T-helper 2 cell treated with Interferon-gamma antibody and Interleukin-4, amounts not matched to agents 5 μg/mL and 100 μg/mL, for 36 hours (primary cell): Measurements from ENCODE around the gene MAPRE3.

Experiments used
- DNase-seq: peaks from one replicate; pipeline ENCODE4 v3.0.0; 2021; ENCODE audit warnings: low spot score
- H3K27ac Mint-ChIP-seq: one replicate; pipeline ENCODE4 v1.8.0; 2021; ENCODE audit warnings: mild to moderate bottlenecking, mixed read lengths
- H3K27me3 Mint-ChIP-seq: one replicate; pipeline ENCODE4 v1.8.0; 2021; ENCODE audit warnings: low read depth, mixed read lengths
- H3K36me3 Mint-ChIP-seq: one replicate; pipeline ENCODE4 v1.8.0; 2021; ENCODE audit warnings: low read depth, mixed read lengths
- H3K4me1 Mint-ChIP-seq: one replicate; pipeline ENCODE4 v1.8.0; 2021; ENCODE audit warnings: low read depth, mixed read lengths
- H3K4me3 Mint-ChIP-seq: one replicate; pipeline ENCODE4 v1.8.0; 2022; ENCODE audit warnings: mild to moderate bottlenecking, moderate library complexity, mixed read lengths
- H3K9me3 Mint-ChIP-seq: one replicate; pipeline ENCODE4 v1.8.0; 2021; ENCODE audit warnings: mixed read lengths

The MAPRE3 gene

DNA sequence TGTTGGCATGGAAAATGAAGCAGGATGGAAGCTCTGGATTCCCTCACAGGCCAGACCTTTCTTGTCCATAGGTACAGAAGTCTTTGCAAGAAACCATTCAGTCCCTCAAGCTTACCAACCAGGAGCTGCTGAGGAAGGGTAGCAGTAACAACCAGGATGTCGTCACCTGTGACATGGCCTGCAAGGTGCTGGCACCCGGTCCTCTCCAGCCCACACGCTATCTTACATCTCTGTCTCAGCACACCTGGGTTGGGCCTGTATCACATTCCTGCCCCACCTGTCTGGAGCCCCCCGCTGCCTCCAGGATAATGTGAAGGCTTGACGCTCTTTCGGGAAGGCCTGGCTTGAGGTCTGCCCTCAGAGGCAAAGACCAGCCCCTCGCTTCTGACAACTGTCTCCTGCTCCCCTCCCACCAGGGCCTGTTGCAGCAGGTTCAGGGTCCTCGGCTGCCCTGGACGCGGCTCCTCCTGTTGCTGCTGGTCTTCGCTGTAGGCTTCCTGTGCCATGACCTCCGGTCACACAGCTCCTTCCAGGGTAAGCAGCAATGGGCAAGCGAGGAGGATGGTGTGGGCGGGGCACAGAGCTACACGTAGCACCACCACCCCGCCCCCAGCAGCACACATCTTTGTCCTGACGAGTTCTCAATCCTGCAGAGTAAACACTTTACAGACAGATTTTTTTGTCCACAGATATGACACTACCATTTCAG lies 68.3 kb downstream of the MAPRE3 start:
- Mint-ChIP-seq H3K27ac (no peak overlapping the region), H3K27me3 (no peaks in the 10 kb centered on the region), H3K9me3 (no peaks in the 10 kb centered on the region), H3K4me1 (peaks cover 15% of the 10 kb centered on the region), H3K4me3 (no peak overlapping the region), H3K36me3 (peaks cover 64% of the 10 kb centered on the region)
- DNase-seq, result no peak

DNA sequence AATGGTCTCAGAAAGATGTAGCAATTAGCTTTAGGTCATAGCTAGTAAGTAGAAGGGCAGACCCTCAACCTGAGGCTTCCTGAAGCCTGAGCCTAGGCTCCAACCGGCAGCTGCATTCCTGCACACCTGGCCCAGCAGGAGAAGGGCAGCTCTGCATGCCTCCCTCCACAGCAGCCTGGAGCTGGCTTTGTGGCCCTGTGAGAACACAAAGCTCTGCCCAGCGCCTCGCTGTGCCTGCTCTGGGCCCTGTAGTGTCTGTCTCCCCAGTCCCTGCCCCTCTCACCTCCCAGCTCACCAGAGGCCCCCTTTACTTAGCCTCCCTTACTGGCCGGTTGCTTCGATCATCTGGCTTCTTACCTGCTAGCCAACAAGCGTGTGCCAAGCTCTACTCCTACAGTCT lies 69.0 kb downstream of the MAPRE3 start:
- Mint-ChIP-seq H3K9me3 (no peaks in the 10 kb centered on the region), H3K27ac (no peak overlapping the region), H3K4me1 (peaks cover 9% of the 10 kb centered on the region), H3K4me3 (no peak overlapping the region), H3K36me3 (peaks cover 60% of the 10 kb centered on the region), H3K27me3 (no peaks in the 10 kb centered on the region)
- DNase-seq, result no peak

DNA sequence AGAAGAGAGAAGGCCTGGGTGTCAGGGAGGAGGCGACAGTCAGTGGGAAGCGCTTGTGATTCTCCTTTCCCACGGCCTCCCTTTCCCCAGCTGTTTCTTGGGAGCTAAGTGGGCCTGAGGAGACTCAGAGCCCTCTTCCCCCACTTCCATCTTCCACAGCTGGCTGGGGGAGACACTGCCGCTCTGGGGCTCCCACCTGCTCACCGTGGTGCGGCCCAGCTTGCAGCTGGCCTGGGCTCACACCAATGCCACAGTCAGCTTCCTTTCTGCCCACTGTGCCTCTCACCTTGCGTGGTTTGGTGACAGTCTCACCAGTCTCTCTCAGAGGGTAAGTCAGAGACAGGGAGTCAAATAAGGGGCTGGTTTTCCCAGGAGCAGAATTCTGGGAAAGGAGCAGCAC lies 69.4 kb downstream of the MAPRE3 start:
- Mint-ChIP-seq H3K9me3 (no peaks in the 10 kb centered on the region), H3K4me1 (peaks cover 8% of the 10 kb centered on the region), H3K4me3 (no peak overlapping the region), H3K27ac (no peak overlapping the region), H3K36me3 (peaks cover 60% of the 10 kb centered on the region), H3K27me3 (no peaks in the 10 kb centered on the region)
- DNase-seq, result no peak

DNA sequence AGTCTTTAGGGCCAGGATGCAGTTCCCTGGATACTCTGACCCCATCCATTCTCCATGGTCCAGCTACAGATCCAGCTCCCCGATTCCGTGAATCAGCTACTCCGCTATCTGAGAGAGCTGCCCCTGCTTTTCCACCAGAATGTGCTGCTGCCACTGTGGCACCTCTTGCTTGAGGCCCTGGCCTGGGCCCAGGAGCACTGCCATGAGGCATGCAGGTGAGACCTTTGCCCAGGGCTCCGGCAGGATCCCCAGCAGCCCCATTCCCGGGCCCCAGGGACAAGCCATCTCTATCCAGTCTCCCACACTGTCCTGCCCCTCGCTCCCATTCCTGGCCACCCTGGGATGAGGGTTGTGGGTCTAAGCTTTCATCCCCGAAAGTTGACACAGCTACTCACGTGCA lies 69.8 kb downstream of the MAPRE3 start:
- no peak overlapping the region for H3K27ac Mint-ChIP-seq
- peaks cover 56% of the 10 kb centered on the region for H3K36me3 Mint-ChIP-seq
- no peak overlapping the region for H3K4me3 Mint-ChIP-seq
- H3K4me1 Mint-ChIP-seq, result peaks cover 7% of the 10 kb centered on the region
- no peak for DNase-seq
- H3K9me3 Mint-ChIP-seq, result no peaks in the 10 kb centered on the region
- H3K27me3 Mint-ChIP-seq, result no peaks in the 10 kb centered on the region

DNA sequence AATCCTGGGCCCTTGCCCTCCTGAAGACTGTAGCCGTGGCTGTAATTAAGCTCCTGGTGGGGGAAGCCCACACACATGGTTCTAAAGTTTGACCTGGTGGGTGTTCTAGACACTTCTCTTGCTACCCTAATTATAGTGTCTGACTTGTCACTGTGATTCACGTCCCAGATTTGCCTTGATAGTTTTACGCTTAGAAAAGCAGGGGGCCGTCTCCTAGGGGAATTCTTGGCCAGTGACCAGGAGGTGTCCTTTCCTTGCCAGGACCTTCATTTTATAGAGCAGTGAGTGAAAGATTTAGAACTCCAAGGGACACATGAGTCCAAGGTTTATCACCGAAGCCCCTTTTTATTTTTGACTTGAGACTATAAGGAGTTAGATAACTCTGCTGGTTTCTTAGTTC lies 71.3 kb downstream of the MAPRE3 start:
- no peak for DNase-seq
- Mint-ChIP-seq H3K27me3 (no peaks in the 10 kb centered on the region), H3K4me3 (no peak overlapping the region), H3K9me3 (no peaks in the 10 kb centered on the region), H3K4me1 (peaks cover 2% of the 10 kb centered on the region), H3K27ac (no peak overlapping the region), H3K36me3 (peaks cover 43% of the 10 kb centered on the region)

DNA sequence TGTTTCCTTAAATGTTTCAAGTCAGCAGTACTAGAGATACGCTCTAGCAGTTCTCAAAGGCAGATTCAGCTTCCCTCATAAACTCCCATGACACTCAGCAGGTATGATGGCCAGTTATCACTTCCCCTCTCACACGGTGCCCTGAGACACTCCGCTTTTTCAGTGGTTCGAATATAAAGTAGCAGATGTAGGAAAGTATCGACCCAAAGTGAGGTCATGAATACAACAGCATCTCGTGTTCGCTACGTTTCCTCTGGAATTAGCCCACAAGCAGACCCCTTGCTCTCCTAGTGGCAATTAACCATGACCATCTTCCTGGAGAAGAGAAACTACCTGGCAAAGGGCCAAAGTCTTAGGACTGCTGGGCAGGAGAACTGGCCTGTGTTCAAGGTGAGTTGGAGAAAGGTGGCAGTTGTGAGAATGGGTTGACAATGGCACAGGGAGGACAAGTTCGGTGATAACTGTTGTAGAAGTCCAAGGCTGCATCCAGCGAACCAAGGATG lies 71.8 kb downstream of the MAPRE3 start:
- H3K4me3 Mint-ChIP-seq, result no peak overlapping the region
- DNase-seq, result no peak
- no peaks in the 10 kb centered on the region for H3K27me3 Mint-ChIP-seq
- H3K36me3 Mint-ChIP-seq, result peaks cover 39% of the 10 kb centered on the region
- no peak overlapping the region for H3K27ac Mint-ChIP-seq
- peaks cover 2% of the 10 kb centered on the region for H3K4me1 Mint-ChIP-seq
- H3K9me3 Mint-ChIP-seq, result no peaks in the 10 kb centered on the region

DNA sequence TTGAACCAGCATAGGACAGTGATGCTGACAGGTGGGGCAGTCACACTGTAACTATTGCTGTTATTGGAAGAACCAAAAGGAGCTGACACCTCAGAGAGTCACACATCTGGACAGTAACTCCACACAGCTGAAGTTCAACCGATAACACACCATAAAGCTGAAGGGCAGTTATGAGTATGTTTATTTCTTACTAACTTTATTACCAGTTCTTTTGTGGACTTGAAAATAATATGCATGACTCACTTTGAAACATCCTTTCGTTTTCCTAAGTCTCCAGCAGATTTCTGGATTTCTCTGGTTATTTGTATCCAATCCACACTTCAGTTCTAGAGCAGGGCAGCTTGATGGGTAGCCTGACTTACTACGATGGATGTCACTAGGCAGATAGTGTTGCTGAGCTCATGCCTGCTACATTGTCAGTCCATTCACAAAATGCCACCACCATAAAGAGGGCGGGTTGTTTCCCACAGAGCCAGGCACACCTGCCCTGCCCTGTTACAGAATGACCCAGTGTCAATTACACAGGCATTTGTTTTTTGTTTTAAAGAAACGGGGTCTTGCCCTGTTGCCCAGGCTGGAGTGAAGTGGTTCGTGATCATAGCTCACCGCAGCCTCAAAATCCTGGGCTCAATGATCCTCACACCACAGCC lies 72.7 kb downstream of the MAPRE3 start:
- H3K36me3 Mint-ChIP-seq, result peaks cover 31% of the 10 kb centered on the region
- no peak overlapping the region for H3K27ac Mint-ChIP-seq
- H3K27me3 Mint-ChIP-seq, result no peaks in the 10 kb centered on the region
- no peaks in the 10 kb centered on the region for H3K9me3 Mint-ChIP-seq
- no peak for DNase-seq
- peaks cover 3% of the 10 kb centered on the region for H3K4me1 Mint-ChIP-seq
- no peak overlapping the region for H3K4me3 Mint-ChIP-seq

DNA sequence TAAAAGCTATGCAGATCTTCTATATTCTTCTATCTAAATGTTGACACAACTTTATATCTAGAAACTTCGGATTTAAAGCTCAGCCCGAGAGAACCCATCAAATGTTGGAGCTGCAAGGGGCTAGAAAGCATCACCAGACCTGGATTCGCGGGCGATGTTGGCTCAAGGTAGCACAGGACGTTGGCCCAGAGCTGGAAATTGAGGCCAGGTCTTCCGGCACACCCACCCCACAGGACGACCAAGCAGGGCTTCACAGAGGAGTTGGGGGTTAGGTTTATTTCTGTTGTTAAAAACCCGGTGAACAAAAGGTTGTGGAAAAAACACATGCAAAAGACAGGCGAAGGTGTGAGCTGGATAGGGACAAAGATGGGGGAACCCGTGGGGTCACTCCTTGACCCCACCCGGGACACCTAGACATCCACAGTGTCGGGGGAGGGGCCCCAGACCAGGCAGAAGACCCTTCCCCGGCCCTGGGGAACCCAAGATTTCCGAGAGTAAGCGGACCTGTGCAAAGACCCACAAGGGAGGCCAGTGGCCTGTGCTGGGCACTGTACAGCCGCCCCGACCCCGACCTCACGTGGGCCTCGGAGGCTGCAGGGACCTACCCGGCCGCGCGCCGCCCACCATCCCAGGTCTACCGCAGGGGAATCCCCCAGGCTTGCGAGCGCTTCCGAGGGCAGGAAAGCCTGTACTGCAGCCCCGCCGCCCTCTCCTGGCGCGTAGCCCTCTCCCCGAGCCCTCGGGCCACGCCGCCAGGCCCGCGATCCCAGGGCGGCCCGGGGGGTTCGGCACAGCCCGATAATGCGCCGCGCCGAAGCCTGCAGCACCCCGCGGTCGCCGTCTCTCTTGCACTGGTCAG lies 79.2 kb downstream of the MAPRE3 start:
- peak; percentile 77 for DNase-seq
- Mint-ChIP-seq H3K36me3 (peaks cover 14% of the 10 kb centered on the region), H3K27ac (peak overlapping the region; percentile 100), H3K4me3 (peak overlapping the region; percentile 97), H3K9me3 (no peaks in the 10 kb centered on the region), H3K27me3 (peaks cover 7% of the 10 kb centered on the region), H3K4me1 (peaks cover 25% of the 10 kb centered on the region)

DNA sequence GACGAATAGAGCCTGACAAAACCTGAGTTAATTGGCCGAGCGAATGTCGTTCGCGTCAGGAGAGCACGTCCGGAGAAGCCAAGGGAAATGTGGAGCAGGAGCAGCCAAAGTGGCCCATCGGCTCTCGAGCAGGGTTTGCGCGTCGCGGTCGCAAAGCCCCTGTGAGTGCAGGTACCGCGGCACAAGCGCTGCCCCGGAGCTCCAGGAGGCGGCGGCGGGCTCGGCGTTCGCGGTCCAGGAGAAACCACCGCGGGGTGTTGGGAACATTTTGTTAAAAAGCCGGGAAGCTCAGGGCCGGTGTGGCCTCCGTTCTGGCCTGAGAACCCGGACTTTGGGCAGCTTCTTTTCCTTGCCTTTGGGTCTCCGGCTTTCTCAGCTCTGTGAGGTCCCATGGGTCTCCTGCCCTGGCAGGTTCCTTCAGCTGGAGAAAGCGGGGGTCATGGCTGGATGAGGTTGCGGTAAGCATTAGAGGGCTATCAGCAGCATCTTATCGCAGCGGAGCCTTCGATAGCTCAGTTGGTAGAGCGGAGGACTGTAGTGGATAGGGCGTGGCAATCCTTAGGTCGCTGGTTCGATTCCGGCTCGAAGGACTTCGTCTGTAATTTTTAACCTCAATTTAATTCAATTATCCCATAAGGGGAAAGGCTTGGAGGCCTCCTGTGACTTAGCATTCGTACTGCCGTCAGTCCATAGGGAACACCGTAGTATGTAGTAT lies 80.0 kb downstream of the MAPRE3 start:
- peaks cover 27% of the 10 kb centered on the region for H3K4me1 Mint-ChIP-seq
- peak; percentile 90 for DNase-seq
- no peaks in the 10 kb centered on the region for H3K9me3 Mint-ChIP-seq
- peaks cover 20% of the 10 kb centered on the region for H3K36me3 Mint-ChIP-seq
- peak overlapping the region; percentile 97 for H3K4me3 Mint-ChIP-seq
- peaks cover 7% of the 10 kb centered on the region for H3K27me3 Mint-ChIP-seq
- H3K27ac Mint-ChIP-seq, result peak overlapping the region; percentile 100

DNA sequence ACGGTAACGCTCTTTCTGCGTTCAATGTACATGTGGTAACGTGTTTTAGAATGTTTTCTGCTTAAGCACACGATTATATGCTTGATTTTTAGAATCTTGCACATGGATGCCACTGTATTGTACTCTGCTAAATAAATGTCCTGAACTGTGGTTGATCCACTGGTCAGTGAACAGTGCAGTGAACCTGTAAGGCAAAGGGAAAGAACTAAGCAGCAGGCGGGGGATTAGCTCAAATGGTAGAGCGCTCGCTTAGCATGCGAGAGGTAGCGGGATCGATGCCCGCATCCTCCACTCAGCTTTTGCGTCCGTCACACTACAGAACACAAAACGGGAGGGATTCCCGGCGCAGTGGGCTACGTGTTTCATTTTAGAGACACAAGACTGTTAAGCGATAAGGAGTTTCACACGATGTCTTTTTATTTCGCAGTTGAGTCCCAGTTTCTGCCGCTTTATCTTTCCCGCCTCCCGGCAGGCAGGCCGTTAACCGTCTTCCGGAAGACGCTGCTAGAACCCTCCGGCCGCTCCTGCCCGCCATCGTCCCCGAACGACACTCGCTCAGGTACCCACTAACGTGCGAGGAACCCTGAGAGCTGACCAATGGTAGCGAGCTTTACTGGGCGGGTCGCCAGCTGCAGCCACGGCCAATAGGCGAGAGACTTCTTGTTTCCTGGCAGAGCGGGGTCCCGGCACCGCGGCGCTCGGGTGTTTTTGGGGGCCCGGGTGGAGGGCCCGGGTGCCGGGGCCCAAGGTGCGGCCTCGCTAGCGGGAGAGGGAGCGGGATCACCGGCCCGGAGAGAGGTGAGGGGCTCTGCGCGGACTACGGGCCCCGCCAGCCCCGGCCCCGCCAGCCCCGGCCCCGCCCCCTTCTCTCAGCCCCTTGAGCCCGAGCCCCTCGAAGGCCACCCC lies 80.8 kb downstream of the MAPRE3 start, which contains the start of gene AGBL5:
Gene AGBL5 (plus strand): TSS at position 673 of the 906 bp plus-strand sequence. CDS start 1,291 bp downstream, outside the sequence.
- H3K4me3 Mint-ChIP-seq, result peak within 1 kb of the TSS; percentile 97
- DNase-seq, result peak; percentile 94
- peaks cover 27% of the 10 kb centered on the region for H3K36me3 Mint-ChIP-seq
- H3K27ac Mint-ChIP-seq, result peak within 1 kb of the TSS; percentile 100
- H3K4me1 Mint-ChIP-seq, result peaks cover 27% of the 10 kb centered on the region
- H3K9me3 Mint-ChIP-seq, result no peaks in the 10 kb centered on the region
- peaks cover 7% of the 10 kb centered on the region for H3K27me3 Mint-ChIP-seq

DNA sequence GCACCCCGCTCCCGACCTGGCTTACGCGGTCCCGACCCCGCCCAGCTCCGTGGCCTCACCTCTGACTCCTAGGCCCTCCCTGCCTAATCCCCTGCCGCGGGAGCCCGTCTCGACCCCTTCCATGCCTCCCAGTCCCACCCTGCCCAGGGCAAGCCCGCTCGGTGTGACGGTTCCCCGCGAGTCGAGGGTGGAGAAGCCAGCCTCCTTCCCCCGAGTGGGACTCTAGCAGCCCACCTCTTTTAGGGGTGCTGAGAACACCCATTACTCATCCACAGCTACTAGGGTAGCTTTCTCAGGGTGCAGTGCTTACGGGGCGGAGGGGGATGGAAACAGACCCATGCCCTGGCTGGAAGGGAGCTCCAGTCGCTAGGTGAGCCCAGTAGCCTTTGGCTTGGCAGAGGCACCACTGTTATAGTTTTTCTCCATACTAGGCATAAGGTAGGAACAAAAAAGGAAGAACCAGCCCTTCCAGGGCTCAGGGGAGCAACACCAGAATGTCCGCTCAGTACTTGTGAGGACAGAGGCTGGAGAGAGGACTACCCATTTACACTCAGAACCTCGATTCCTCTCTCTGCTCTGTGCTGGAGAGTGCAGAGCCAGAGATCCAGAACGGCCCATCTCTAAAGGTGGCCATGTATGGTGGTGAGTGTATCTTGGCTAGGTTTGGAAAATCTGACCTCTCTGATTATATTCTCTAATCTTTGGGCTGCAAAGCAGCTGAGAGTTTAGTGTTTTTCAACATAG lies 81.6 kb downstream of the MAPRE3 start:
- no peaks in the 10 kb centered on the region for H3K9me3 Mint-ChIP-seq
- no peak for DNase-seq
- peaks cover 7% of the 10 kb centered on the region for H3K27me3 Mint-ChIP-seq
- peak overlapping the region; percentile 86 for H3K27ac Mint-ChIP-seq
- peak overlapping the region; percentile 88 for H3K4me3 Mint-ChIP-seq
- peaks cover 30% of the 10 kb centered on the region for H3K36me3 Mint-ChIP-seq
- H3K4me1 Mint-ChIP-seq, result peaks cover 27% of the 10 kb centered on the region

DNA sequence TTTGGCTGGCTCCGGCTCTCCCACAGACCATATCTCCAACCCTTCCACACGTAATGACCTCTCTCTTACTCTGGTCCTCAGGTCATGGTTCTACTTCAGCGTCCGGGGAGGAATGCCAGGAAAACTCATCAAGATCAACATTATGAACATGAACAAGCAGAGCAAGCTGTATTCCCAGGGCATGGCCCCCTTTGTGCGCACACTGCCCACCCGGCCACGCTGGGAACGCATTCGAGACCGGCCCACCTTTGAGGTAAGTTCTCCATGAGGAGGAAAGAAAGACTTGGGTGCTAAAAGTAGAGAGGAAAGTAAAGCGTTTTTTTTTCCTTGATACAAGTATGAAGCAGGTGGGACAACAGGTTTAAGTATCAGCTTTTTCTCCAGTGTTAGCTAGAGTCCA lies 82.9 kb downstream of the MAPRE3 start:
- peak overlapping the region; percentile 9 for H3K27ac Mint-ChIP-seq
- H3K4me1 Mint-ChIP-seq, result peaks cover 26% of the 10 kb centered on the region
- H3K36me3 Mint-ChIP-seq, result peaks cover 29% of the 10 kb centered on the region
- H3K9me3 Mint-ChIP-seq, result no peaks in the 10 kb centered on the region
- peaks cover 7% of the 10 kb centered on the region for H3K27me3 Mint-ChIP-seq
- peak overlapping the region; percentile 18 for H3K4me3 Mint-ChIP-seq
- no peak for DNase-seq
